ENCODE results near the gene OR52K1. TPM values are rescaled to one million over a fixed set of nuclear protein-coding genes. Genes with fewer than 3 reads are reported as not detected.

OR52K1 gene
- total and polyA plus RNA-seq, 2 donors from 2014 or later = not detected

- Histone ChIP-seq H3K27ac (ENCODE audit: low read depth in 2 of 2, low read length in 2 of 2) (no peak overlapping the region), H3K36me3 (ENCODE audit: control insufficient read depth in 2 of 3, insufficient read depth in 3 of 3, low read length in 3 of 3) (no peaks in the 10 kb centered on the region), H3K4me1 (ENCODE audit: control insufficient read depth in 2 of 3, insufficient read depth in 2 of 3, low read depth in 1 of 3, low read length in 3 of 3) (peaks cover 0 to 3% (median 0%) of the 10 kb centered on the region in 3 donors), H3K4me3 (ENCODE audit: low read length in 3 of 3) (no peak overlapping the region), H3K9ac (ENCODE audit: low read length in 3 of 3) (no peak overlapping the region), H3K27me3 (ENCODE audit: control insufficient read depth, insufficient read depth, low read length) (no peaks in the 10 kb centered on the region), H3K9me3 (ENCODE audit: control insufficient read depth in 2 of 3, insufficient read depth in 1 of 3, low read length in 3 of 3) (no peaks in the 10 kb centered on the region)
- DNase-seq (no peak), FAIRE-seq (no peak)
- intact Hi-C loops (cut with DNase I) = no loop called here
- no peak for TF ChIP-seq CTCF (IDR thresholded peaks at IDR 0.05; ENCODE audit: borderline replicate concordance, extremely low read depth, insufficient read depth)
Observed at GRCh38 chr11:4514196-4514595, 31.8 kb downstream of the OR52K1 start.

DNA sequence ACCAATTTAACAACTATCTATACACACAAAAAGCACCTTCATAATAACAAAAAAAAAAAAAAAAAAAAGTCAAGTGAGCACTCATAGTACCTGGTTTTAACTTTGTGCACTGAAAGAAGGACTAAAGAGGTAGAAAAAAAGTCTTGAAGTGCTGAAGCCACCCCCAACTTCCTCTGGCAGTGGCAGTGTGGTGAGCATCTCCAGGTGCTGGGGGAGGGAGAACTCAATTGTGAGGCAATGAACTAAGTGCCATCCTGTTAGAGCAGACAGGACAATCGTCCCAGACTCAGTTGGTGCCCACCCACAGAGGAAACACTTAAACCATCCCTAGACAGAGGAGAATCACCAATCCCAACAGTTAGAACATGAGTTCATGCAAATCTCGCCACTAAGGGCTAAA lies 39.9 kb downstream of the OR52K1 start:
- Histone ChIP-seq H3K4me3 (ENCODE audit: low read length in 3 of 3) (no peak overlapping the region), H3K27me3 (ENCODE audit: control insufficient read depth, insufficient read depth, low read length) (no peaks in the 10 kb centered on the region), H3K36me3 (ENCODE audit: control insufficient read depth in 2 of 3, insufficient read depth in 3 of 3, low read length in 3 of 3) (no peaks in the 10 kb centered on the region), H3K9me3 (ENCODE audit: control insufficient read depth in 2 of 3, insufficient read depth in 1 of 3, low read length in 3 of 3) (no peaks in the 10 kb centered on the region), H3K27ac (ENCODE audit: low read depth in 2 of 2, low read length in 2 of 2) (no peak overlapping the region), H3K9ac (ENCODE audit: low read length in 3 of 3) (no peak overlapping the region), H3K4me1 (ENCODE audit: control insufficient read depth in 2 of 3, insufficient read depth in 2 of 3, low read depth in 1 of 3, low read length in 3 of 3) (no peaks in the 10 kb centered on the region)
- TF ChIP-seq CTCF (IDR thresholded peaks at IDR 0.05; ENCODE audit: borderline replicate concordance, extremely low read depth, insufficient read depth) = no peak
- FAIRE-seq = no peak
- DNase-seq = no peak
- intact Hi-C loops (cut with DNase I) = no loop called here

DNA sequence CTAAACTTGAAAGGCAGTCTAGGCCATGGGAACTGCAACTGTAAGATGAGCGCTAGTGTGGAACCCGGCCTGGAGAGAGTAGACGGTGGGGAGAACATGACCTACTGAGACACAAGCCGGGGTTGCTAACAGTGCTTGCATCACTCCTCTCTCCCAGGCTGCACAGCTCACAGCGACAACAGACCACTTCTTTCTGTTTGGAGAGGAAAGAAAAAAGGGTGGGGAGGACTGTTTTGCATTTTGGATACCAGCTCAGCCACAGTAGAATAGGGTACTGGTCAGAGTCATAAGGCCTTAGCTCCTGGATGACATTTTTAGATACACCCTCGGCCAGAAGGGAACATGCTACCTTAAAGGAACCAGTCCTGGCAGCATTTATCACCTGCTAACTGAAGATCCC lies 40.3 kb downstream of the OR52K1 start:
- DNase-seq (no peak), FAIRE-seq (no peak)
- no peak overlapping the region for H3K9ac ChIP-seq (ENCODE audit: low read length in 3 of 3)
- intact Hi-C loops (cut with DNase I) = no loop called here
- no peak overlapping the region for H3K27ac ChIP-seq (ENCODE audit: low read depth in 2 of 2, low read length in 2 of 2)
- no peaks in the 10 kb centered on the region for H3K36me3 ChIP-seq (ENCODE audit: control insufficient read depth in 2 of 3, insufficient read depth in 3 of 3, low read length in 3 of 3)
- H3K27me3 ChIP-seq (ENCODE audit: control insufficient read depth, insufficient read depth, low read length) = no peaks in the 10 kb centered on the region
- no peak for TF ChIP-seq CTCF (IDR thresholded peaks at IDR 0.05; ENCODE audit: borderline replicate concordance, extremely low read depth, insufficient read depth)
- no peaks in the 10 kb centered on the region for H3K9me3 ChIP-seq (ENCODE audit: control insufficient read depth in 2 of 3, insufficient read depth in 1 of 3, low read length in 3 of 3)
- H3K4me1 ChIP-seq (ENCODE audit: control insufficient read depth in 2 of 3, insufficient read depth in 2 of 3, low read depth in 1 of 3, low read length in 3 of 3) = no peaks in the 10 kb centered on the region
- no peak overlapping the region for H3K4me3 ChIP-seq (ENCODE audit: low read length in 3 of 3)

DNA sequence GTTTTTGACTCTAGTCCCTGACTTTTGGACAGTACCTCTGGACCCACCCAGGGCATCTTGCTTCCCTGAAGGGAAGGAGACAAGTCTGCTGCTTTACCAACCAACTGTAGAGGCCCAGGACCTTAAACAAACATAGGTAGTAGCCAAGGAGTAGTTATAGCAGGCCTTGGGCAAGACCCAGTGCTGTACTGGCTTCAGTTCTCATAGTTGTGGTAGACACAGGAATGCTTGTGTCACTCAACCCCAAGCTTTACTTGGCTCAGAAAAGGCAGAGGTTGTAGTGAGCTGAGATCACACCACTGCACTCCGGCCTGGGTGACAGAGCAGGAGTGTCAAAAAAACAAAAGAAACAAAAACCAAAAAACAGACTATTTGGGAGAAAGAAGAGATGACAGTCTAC lies 41.2 kb downstream of the OR52K1 start:
- Histone ChIP-seq H3K4me1 (ENCODE audit: control insufficient read depth in 2 of 3, insufficient read depth in 2 of 3, low read depth in 1 of 3, low read length in 3 of 3) (no peaks in the 10 kb centered on the region), H3K36me3 (ENCODE audit: control insufficient read depth in 2 of 3, insufficient read depth in 3 of 3, low read length in 3 of 3) (no peaks in the 10 kb centered on the region), H3K27me3 (ENCODE audit: control insufficient read depth, insufficient read depth, low read length) (no peaks in the 10 kb centered on the region), H3K9me3 (ENCODE audit: control insufficient read depth in 2 of 3, insufficient read depth in 1 of 3, low read length in 3 of 3) (no peaks in the 10 kb centered on the region), H3K27ac (ENCODE audit: low read depth in 2 of 2, low read length in 2 of 2) (no peak overlapping the region), H3K9ac (ENCODE audit: low read length in 3 of 3) (no peak overlapping the region), H3K4me3 (ENCODE audit: low read length in 3 of 3) (no peak overlapping the region)
- no peak for FAIRE-seq
- no peak for DNase-seq
- intact Hi-C loops (cut with DNase I) = no loop called here
- no peak for TF ChIP-seq CTCF (IDR thresholded peaks at IDR 0.05; ENCODE audit: borderline replicate concordance, extremely low read depth, insufficient read depth)
